CD4-positive, alpha-beta T cell (primary cell): ENCODE results near the gene CPNE2. TPM values are rescaled to one million over a fixed set of nuclear protein-coding genes. Genes with fewer than 3 reads are reported as not detected.

Experiments
- ATAC-seq: fragments of 200-7000 bp; cut with Tn5 transposase; one replicate; pipeline ENCODE4 v1.10.0; 2022; ENCODE audit warnings: mild to moderate bottlenecking; ENCODE audit not compliant: poor library complexity
- CTCF ChIA-PET: fragments of 350-600 bp; sonication (Branson Sonifier 250); formaldehyde crosslinking; loops from one replicate; lab custom pipeline; 2021; ENCODE audit warnings: antibody characterized with exemption, inconsistent platforms; lab: Charles Lee
- POLR2A ChIA-PET: fragments of 350-600 bp; sonication (Branson Sonifier 250); formaldehyde crosslinking; loops from one replicate; lab custom pipeline; 2021; ENCODE audit warnings: antibody characterized with exemption, inconsistent platforms; lab: Charles Lee
- DNase-seq, 14 experiments: peaks; one replicate each; pipeline ENCODE4 v3.0.0-alpha.2; 2013 to 2020; ENCODE audit warnings: mixed read lengths in 2 of 14
- H3K27ac ChIP-seq, 2 donors: one replicate each; pipeline versions ENCODE4 v1.5.1 to v1.7.0; 2013; ENCODE audit warnings: low read length in 2 of 2, low read depth in 1 of 2, mild to moderate bottlenecking in 1 of 2
- H3K27me3 ChIP-seq, 2 experiments: 1 replicate in 1 of 2; 2 replicates in 1 of 2; pipeline versions ENCODE4 v1.6.1 to v1.7.0; 2013; ENCODE audit warnings: low read length in 2 of 2, control low read depth in 1 of 2, mild to moderate bottlenecking in 1 of 2, moderate library complexity in 1 of 2; ENCODE audit not compliant: insufficient read depth in 2 of 2, control insufficient read depth in 1 of 2
- H3K36me3 ChIP-seq: one replicate; pipeline ENCODE4 v1.6.1; 2013; ENCODE audit warnings: low read length, control low read depth; ENCODE audit not compliant: insufficient read depth
- H3K4me1 ChIP-seq: one replicate; pipeline ENCODE4 v1.6.1; 2013; ENCODE audit warnings: low read length, control low read depth; ENCODE audit not compliant: insufficient read depth
- H3K4me3 ChIP-seq: one replicate; pipeline ENCODE4 v1.5.1; 2013; ENCODE audit warnings: mild to moderate bottlenecking, low read length, moderate library complexity
- H3K9me3 ChIP-seq, 2 experiments: 1 replicate in 1 of 2; 2 replicates in 1 of 2; pipeline versions ENCODE4 v1.6.1 to v1.7.0; 2013; ENCODE audit warnings: low read length in 2 of 2, mild to moderate bottlenecking in 2 of 2, control low read depth in 1 of 2, moderate library complexity in 1 of 2; ENCODE audit not compliant: control insufficient read depth in 1 of 2, insufficient read depth in 1 of 2
- H3K27ac Mint-ChIP-seq: one replicate; pipeline ENCODE4 v1.8.0; 2020; ENCODE audit warnings: mixed read lengths
- H3K27me3 Mint-ChIP-seq: one replicate; pipeline ENCODE4 v1.8.0; 2021; ENCODE audit warnings: mixed read lengths
- H3K36me3 Mint-ChIP-seq: one replicate; pipeline ENCODE4 v1.8.0; 2021; ENCODE audit warnings: low read depth, mixed read lengths
- H3K4me1 Mint-ChIP-seq: one replicate; pipeline ENCODE4 v1.8.0; 2021; ENCODE audit warnings: low read depth, mixed read lengths
- H3K4me3 Mint-ChIP-seq: one replicate; pipeline ENCODE4 v1.8.0; 2020; ENCODE audit warnings: mild to moderate bottlenecking, mixed read lengths
- H3K9me3 Mint-ChIP-seq: one replicate; pipeline ENCODE4 v1.8.0; 2020; ENCODE audit warnings: mixed read lengths
- CTCF ChIP-seq: fragments of 200-600 bp; IDR thresholded peaks from one replicate; pipeline ENCODE4 v1.8.0; 2022; ENCODE audit warnings: antibody characterized with exemption, mild to moderate bottlenecking
- intact Hi-C, 2 experiments: fragments of 100-400 bp; cut with DNase I in 1 of 2; cut with micrococcal nuclease in 1 of 2; formaldehyde crosslinking; loops; one replicate each; pipeline versions ENCODE4 v1.15.1 to v1.9.0; 2023 to 2025; cut with DNase I, micrococcal nuclease
- polyA plus RNA-seq, 2 donors: library from polyadenylated mRNA; unstranded; fragments of 120-200 nt; gene quantifications; one replicate each; pipeline ENCODE4 v1.2.1, GENCODE V29; 2013
- total RNA-seq, 174 experiments: library from RNA in 2 of 174; stranded (reverse) in 2 of 174; gene quantifications; one replicate each; pipeline ENCODE4 v1.2.3 and lab custom pipeline; 2021 to 2026

Gene CPNE2
- 1 to 10 TPM; 2.2 to 3.5 TPM for total RNA-seq
- 7.9 TPM for polyA plus RNA-seq (2013, experiment 1 of 2)
- 10.1 TPM for polyA plus RNA-seq (2013, experiment 2 of 2)
- total RNA-seq (lab: John Stamatoyannopoulos, UW) = 0.59 to 10.5 (median 2.9) reads per million in 172 experiments

- no peak within 1 kb of the TSS for H3K27ac ChIP-seq
- peak within 1 kb of the TSS; percentile 87 for H3K4me3 Mint-ChIP-seq
- H3K4me3 ChIP-seq = peak within 1 kb of the TSS; percentile 34
- no peaks in the 10 kb centered on the region for H3K9me3 Mint-ChIP-seq
- TF ChIP-seq CTCF = no peak
- H3K27ac Mint-ChIP-seq = no peak within 1 kb of the TSS
- H3K27me3 Mint-ChIP-seq = no peaks in the 10 kb centered on the region
- no peaks in the 10 kb centered on the region for H3K9me3 ChIP-seq
- peaks cover 21% of the 10 kb centered on the region for H3K4me1 ChIP-seq
- no peaks in the 10 kb centered on the region for H3K36me3 ChIP-seq
- peak; percentile 48 for ATAC-seq
- CTCF ChIA-PET = interaction anchor here (0.7 to 2.1 kb wide), 8 partner anchors 8 to 127 kb away, joined by 3 to 15 read pairs (median 3); no protein-coding TSS in a partner anchor
- H3K27me3 ChIP-seq = no peaks in the 10 kb centered on the region
- intact Hi-C loops = loop anchor here (1.0 to 2.0 kb wide), 3 partner anchors 17 to 77 kb away; no protein-coding TSS in a partner anchor
- H3K36me3 Mint-ChIP-seq = no peaks in the 10 kb centered on the region
- POLR2A ChIA-PET = interaction anchor here (0.6 to 2.0 kb wide), 11 partner anchors 8 to 94 kb away, joined by 3 to 15 read pairs (median 3); partner anchors contain the start of genes PSME3IP1 and RSPRY1
- DNase-seq = peak in 7 of 14 experiments; percentile 3 to 63 (median 34)
- H3K4me1 Mint-ChIP-seq = peaks cover 11% of the 10 kb centered on the region
Measured at GRCh38 chr16:57091975-57092785, at the start of gene CPNE2. Gene CPNE2 (plus strand): TSS chr16:57092583. CDS start chr16:57110743, 18,160 bp downstream.

GRCh38 chr16:57043248-57043647 is 49.1 kb upstream of the CPNE2 start:
- POLR2A ChIA-PET = no interaction called here
- intact Hi-C loops = loop anchor here in 1 of 2 experiments (10.0 kb wide), 1 partner anchor 178 kb away; the partner anchor contains the start of gene SLC12A3

More at GRCh38 chr16:57043248-57043647, 49.1 kb upstream of the CPNE2 start:
- H3K4me1 ChIP-seq = peaks cover 86% of the 10 kb centered on the region
- H3K36me3 ChIP-seq = peaks cover 80% of the 10 kb centered on the region
- Mint-ChIP-seq H3K27me3 (no peaks in the 10 kb centered on the region), H3K36me3 (peaks cover 92% of the 10 kb centered on the region), H3K9me3 (no peaks in the 10 kb centered on the region), H3K4me3 (peak overlapping the region; percentile 84), H3K4me1 (peaks cover 65% of the 10 kb centered on the region), H3K27ac (peak overlapping the region; percentile 94)
- H3K4me3 ChIP-seq = no peak overlapping the region
- H3K27ac ChIP-seq = peak overlapping the region; percentile 81 to 88
- TF ChIP-seq CTCF = no peak
- CTCF ChIA-PET = no interaction called here
- peaks cover 0 to 3% of the 10 kb centered on the region in 2 experiments for H3K9me3 ChIP-seq
- H3K27me3 ChIP-seq = no peaks in the 10 kb centered on the region
- no peak for DNase-seq
- ATAC-seq = no peak
